HG02840 (cell line): Measurements from ENCODE around the gene TBX18.

Source experiments
- ATAC-seq: cut with Tn5 transposase; IDR thresholded peaks from one replicate; pipeline ENCODE4 v1.9.1; 2021; ENCODE audit warnings: mild to moderate bottlenecking, moderate library complexity, moderate number of reproducible peaks; ENCODE audit not compliant: unreplicated experiment, low FRiP score

Gene TBX18

DNA sequence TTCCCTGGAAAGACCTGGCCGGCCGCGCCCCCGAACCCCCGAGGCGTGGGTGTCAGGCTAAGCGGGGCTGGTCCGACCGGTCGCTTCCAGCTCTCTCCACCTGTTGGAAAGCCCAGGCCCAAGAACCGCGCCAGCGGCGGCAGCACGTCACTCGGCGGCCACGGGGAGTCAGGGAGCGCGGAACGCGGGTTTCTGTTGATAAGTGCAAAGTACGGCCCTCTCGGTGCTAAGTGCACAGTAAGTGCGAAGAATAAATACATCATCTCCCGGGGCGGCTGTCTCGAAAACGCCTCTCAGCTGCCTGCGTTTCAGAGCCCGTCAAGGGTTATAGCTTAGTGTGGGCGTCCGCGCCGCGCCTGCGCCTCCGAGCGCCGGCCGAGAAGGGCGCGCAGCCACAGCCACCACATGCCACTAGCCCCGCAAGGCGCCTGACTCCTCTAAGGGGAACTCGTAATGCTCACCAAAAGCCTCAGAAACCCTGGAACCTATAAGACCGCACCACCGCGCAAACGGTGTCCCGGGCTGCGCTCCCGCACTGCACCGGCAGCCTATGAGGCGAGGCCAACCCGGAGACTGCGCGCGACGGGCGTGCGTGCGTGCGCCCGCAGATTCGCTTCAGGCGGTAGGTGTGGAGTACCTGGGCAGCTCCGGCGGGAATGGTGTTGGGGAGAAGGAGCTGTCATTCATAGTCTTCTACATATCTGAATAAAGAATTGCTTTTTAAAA is 9.2 kb upstream of the TBX18 start:
- ATAC-seq, result no peak

- no peak for ATAC-seq
Measured at GRCh38 chr6:84773133-84773430, 8.7 kb upstream of the TBX18 start.

DNA sequence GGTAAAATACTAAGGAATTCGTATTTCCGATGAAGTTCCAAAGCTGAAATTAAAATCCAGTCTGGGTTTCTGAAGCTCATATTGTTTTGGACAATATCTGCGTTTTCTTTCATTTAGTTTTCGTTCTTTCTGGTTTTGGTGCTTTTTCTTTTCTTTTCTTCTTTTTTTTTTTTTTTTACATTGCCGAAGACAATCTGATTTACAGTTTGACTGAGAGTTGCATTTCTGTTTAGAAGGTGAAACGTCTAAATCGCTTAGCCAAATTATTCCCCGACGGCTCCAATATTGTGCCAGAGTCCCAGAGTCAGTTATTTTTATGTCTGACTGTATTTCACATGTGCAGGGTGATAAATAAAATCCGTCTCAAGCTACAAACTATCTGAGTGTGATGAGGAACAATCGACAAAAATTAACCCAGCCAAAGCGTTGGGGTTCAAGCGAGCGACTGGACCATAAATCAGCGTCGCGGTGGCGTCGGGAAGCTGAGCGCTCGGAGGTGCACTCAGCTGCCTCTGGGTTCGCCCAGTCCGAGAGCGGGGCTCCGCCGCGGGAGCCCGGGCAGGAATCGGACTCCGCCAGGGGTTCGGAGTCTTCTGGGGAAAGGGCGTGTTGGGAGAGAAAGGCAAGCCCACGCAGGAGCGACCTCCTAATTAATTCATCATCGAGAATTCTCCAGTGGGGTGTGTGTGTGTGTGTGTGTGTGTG is 8.2 kb upstream of the TBX18 start:
- ATAC-seq, result no peak

GRCh38 chr6:84771756-84772356 is 7.5 kb upstream of the TBX18 start:
- ATAC-seq, result no peak

GRCh38 chr6:84771125-84771755 is 6.8 kb upstream of the TBX18 start:
- no peak for ATAC-seq

GRCh38 chr6:84770521-84770920 is 6.1 kb upstream of the TBX18 start:
- no peak for ATAC-seq

DNA sequence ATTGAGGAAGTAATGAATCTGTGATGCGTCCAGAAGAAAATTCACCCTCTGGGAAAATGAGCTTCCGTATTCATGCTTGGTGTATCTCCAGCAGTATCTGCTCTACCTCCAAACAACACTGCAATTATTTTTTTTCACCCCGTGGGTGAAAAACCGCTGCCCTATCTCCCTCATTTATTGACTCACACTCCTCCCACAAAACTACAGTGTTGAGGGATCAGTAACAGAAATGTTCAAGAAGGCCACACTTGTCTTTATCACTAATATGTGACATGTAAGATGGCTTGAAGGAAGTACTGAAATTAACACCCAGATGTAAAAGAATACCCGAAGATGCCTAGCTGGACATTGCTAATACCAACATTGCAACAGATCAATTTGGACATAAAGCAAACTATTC is 4.9 kb upstream of the TBX18 start:
- ATAC-seq, result no peak

- ATAC-seq, result no peak
Measured at GRCh38 chr6:84768442-84769174, 4.2 kb upstream of the TBX18 start.

- no peak for ATAC-seq
Measured at GRCh38 chr6:84767526-84768201, 3.3 kb upstream of the TBX18 start.

GRCh38 chr6:84766799-84767525 is 2.6 kb upstream of the TBX18 start:
- ATAC-seq, result no peak

- no peak for ATAC-seq
Measured at GRCh38 chr6:84766118-84766798, 1.9 kb upstream of the TBX18 start.

DNA sequence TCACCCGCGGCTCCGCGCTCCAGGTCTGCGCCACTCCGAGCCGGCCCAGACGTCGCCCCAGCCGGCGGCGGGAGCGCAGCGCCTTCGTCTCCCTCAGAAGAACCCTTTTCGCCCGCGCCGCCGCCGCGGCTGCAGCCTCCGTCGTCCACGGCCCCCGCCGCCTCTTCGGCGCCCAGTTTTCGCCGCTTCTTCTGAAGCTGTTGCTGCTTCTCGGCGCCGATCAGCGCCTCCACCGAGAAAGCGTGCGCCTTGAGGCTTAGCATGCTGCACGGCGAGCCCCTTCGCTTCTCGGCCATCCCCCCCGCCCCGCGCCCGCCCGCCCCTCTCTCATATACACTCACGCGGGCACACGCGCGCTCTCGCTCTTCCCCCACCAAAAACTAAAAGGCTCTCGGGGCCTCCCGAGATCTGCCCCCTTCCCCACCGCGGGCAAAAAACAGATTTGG is 489 bp downstream of the TBX18 start:
- no peak for ATAC-seq

GRCh38 chr6:84763003-84763885 is 1.2 kb downstream of the TBX18 start:
- no peak for ATAC-seq

GRCh38 chr6:84762220-84763002 is 2.0 kb downstream of the TBX18 start:
- no peak for ATAC-seq

DNA sequence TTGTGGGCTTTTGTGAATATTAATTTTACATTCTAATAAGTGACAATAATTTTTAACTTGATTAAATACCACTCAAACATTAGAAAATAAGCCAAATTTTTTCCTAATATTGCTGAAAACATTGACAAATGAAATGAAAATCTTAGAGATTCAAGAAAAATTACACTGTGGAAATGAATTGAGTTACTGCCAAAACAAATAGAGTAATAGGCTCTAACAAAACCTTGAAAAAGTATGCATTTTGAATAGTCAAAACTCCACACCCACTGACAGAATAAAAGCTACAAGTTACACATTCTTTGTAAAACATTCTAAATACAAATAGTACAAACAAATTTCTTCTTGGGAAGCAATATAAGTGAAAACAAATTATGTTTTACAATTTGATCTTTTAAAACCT is 5.9 kb downstream of the TBX18 start:
- no peak for ATAC-seq

DNA sequence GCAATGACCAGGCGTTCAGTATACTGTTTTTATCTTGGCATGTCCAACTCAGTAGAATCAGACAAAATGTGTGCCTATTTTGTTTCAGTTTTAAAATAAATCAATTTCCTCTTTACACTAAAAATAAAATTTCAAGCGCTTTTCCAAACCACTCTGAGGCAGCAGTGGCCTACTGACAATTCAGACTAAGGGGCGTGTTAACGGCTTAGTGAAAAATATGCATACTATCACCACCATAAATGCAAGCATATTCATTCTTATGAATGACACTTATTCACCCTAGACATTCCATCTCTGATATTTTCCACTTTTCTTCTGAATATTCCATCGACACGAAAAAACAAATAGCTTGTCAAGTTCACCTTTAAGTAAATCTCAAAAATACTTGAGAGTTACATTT is 7.5 kb downstream of the TBX18 start:
- ATAC-seq, result no peak

GRCh38 chr6:84756466-84756865 is 7.9 kb downstream of the TBX18 start:
- ATAC-seq, result no peak
